DOHH2 (cell line): ENCODE measurements around the gene FRMD8.

Experiments
- H3F3A ChIP-seq: fragments of 200-600 bp; sonication (generic), shearing (Covaris generic); 2 replicates; pipeline ENCODE4 v1.6.0; 2016; ENCODE audit warnings: antibody characterized with exemption, mild to moderate bottlenecking; ENCODE audit not compliant: control insufficient read depth, insufficient read depth
- H3K27ac ChIP-seq: fragments of 200-600 bp; sonication (generic); 2 replicates; pipeline ENCODE4 v1.5.1; 2014; ENCODE audit warnings: low read depth, mild to moderate bottlenecking, low read length, moderate library complexity
- H3K27me3 ChIP-seq: fragments of 200-600 bp; sonication (generic); 2 replicates; pipeline ENCODE4 v1.6.1; 2014; ENCODE audit warnings: mild to moderate bottlenecking, low read length, mixed read lengths; ENCODE audit not compliant: control insufficient read depth
- H3K36me3 ChIP-seq: fragments of 200-600 bp; sonication (generic); 2 replicates; pipeline ENCODE4 v1.6.1; 2014; ENCODE audit warnings: mild to moderate bottlenecking, low read length, moderate library complexity, mixed read lengths; ENCODE audit not compliant: control insufficient read depth
- H3K4me1 ChIP-seq: fragments of 200-600 bp; sonication (generic); 2 replicates; pipeline ENCODE4 v1.6.1; 2014; ENCODE audit warnings: mild to moderate bottlenecking, low read length, mixed read lengths; ENCODE audit not compliant: control insufficient read depth
- H3K4me2 ChIP-seq: fragments of 200-600 bp; sonication (generic); 2 replicates; pipeline ENCODE4 v1.6.0; 2014; ENCODE audit warnings: mild to moderate bottlenecking, low read length, moderate library complexity
- H3K4me3 ChIP-seq: fragments of 200-600 bp; sonication (generic); 2 replicates; pipeline ENCODE4 v1.5.1; 2014; ENCODE audit warnings: mild to moderate bottlenecking, low read length, mixed read lengths
- H3K79me2 ChIP-seq: fragments of 200-600 bp; sonication (generic); 2 replicates; pipeline ENCODE4 v1.6.1; 2014; ENCODE audit warnings: mild to moderate bottlenecking, low read length, mixed read lengths; ENCODE audit not compliant: control insufficient read depth
- H3K9me2 ChIP-seq: fragments of 200-600 bp; sonication (generic); replicated peaks from 2 replicates; pipeline ENCODE4 v1.6.1; 2014; ENCODE audit warnings: mild to moderate bottlenecking, low read length, mixed read lengths; ENCODE audit not compliant: control insufficient read depth
- H3K9me3 ChIP-seq: fragments of 200-600 bp; sonication (generic); 2 replicates; pipeline ENCODE4 v1.6.1; 2014; ENCODE audit warnings: antibody characterized with exemption, low read length, mixed read lengths; ENCODE audit not compliant: control insufficient read depth, insufficient read depth
- H4K20me1 ChIP-seq: fragments of 200-600 bp; sonication (generic); 2 replicates; pipeline ENCODE4 v1.6.0; 2014; ENCODE audit warnings: low read depth, mild to moderate bottlenecking, antibody characterized with exemption, low read length, moderate library complexity; ENCODE audit not compliant: control insufficient read depth, insufficient read depth
- CTCF ChIP-seq: fragments of 200-600 bp; sonication (generic); IDR thresholded peaks from one replicate; pipeline ENCODE4 v1.5.1; 2014; ENCODE audit warnings: antibody characterized with exemption, mild to moderate bottlenecking, low read depth, low read length; ENCODE audit not compliant: poor library complexity, severe bottlenecking
- EZH2phosphoT487 ChIP-seq: fragments of 200-600 bp; sonication (generic); IDR thresholded peaks from 2 replicates; pipeline ENCODE4 v1.6.1; 2017; ENCODE audit warnings: borderline replicate concordance, mild to moderate bottlenecking, antibody characterized with exemption, low read length, moderate library complexity, mixed read lengths

FRMD8 gene

GRCh38 chr11:65404638-65405339 is 18.4 kb downstream of the FRMD8 start:
- TF ChIP-seq CTCF (no peak), EZH2phosphoT487 (no peak)
- 0 out of 2 replicates have a peak, but pooled peaks cover 4% of the 10 kb centered on the region for H4K20me1 ChIP-seq
- H3K4me2 ChIP-seq = peak overlapping the region; percentile 92
- peak overlapping the region; percentile 69 for H3K4me3 ChIP-seq
- no peaks in the 10 kb centered on the region for H3K27me3 ChIP-seq
- H3K36me3 ChIP-seq = peaks cover 68% of the 10 kb centered on the region
- no peaks in the 10 kb centered on the region for H3K9me2 ChIP-seq
- H3K79me2 ChIP-seq = peaks cover 13% of the 10 kb centered on the region
- H3F3A ChIP-seq = peaks cover 18% of the 10 kb centered on the region
- no peaks in the 10 kb centered on the region for H3K9me3 ChIP-seq
- peak overlapping the region; percentile 97 for H3K27ac ChIP-seq
- H3K4me1 ChIP-seq = peaks cover 78% of the 10 kb centered on the region

GRCh38 chr11:65410936-65411680 is 24.7 kb downstream of the FRMD8 start:
- Histone ChIP-seq H3K27ac (no peak overlapping the region), H3K9me3 (no peaks in the 10 kb centered on the region), H3K4me1 (peaks cover 48% of the 10 kb centered on the region), H3K4me3 (no peak overlapping the region), H4K20me1 (no peaks in the 10 kb centered on the region), H3K36me3 (peaks cover 52% of the 10 kb centered on the region), H3K4me2 (no peak overlapping the region), H3K9me2 (no peaks in the 10 kb centered on the region), H3F3A (0 out of 2 replicates have a peak, but pooled peaks cover 6% of the 10 kb centered on the region), H3K79me2 (peaks cover 7% of the 10 kb centered on the region), H3K27me3 (no peaks in the 10 kb centered on the region)
- no peak for TF ChIP-seq CTCF
- TF ChIP-seq EZH2phosphoT487 = no peak

- 0 out of 2 replicates have a peak, but pooled peaks cover 6% of the 10 kb centered on the region for H3F3A ChIP-seq
- no peak overlapping the region for H3K4me3 ChIP-seq
- no peaks in the 10 kb centered on the region for H3K27me3 ChIP-seq
- TF ChIP-seq EZH2phosphoT487 (no peak), CTCF (no peak)
- H3K27ac ChIP-seq = no peak overlapping the region
- H3K4me2 ChIP-seq = no peak overlapping the region
- peaks cover 48% of the 10 kb centered on the region for H3K4me1 ChIP-seq
- H4K20me1 ChIP-seq = no peaks in the 10 kb centered on the region
- H3K36me3 ChIP-seq = peaks cover 48% of the 10 kb centered on the region
- H3K79me2 ChIP-seq = peaks cover 10% of the 10 kb centered on the region
- no peaks in the 10 kb centered on the region for H3K9me3 ChIP-seq
- H3K9me2 ChIP-seq = no peaks in the 10 kb centered on the region
These were observed 25.2 kb downstream of the FRMD8 start for GRCh38 chr11:65411681-65412070.
